Activated T-cell treated with anti-CD3 and anti-CD28 coated beads for 4 hours (primary cell): ENCODE measurements around the gene PLA2G2E.
"Not testable (repeated sequence)": the region's sequence is repeated elsewhere in the genome, so short reads cannot be mapped to it uniquely, and the experiment has no call there.

Experiments used
- DNase-seq: peaks from one replicate; pipeline ENCODE4 v3.0.0-alpha.2; 2020

Gene PLA2G2E

GRCh38 chr1:19880841-19881240, 42.6 kb downstream of the PLA2G2E start:
- not testable (repeated sequence) for DNase-seq

- no peak for DNase-seq
Observed at GRCh38 chr1:19879661-19880060, 43.8 kb downstream of the PLA2G2E start.

GRCh38 chr1:19879227-19879626, 44.2 kb downstream of the PLA2G2E start:
- no peak for DNase-seq

GRCh38 chr1:19878637-19878985, 44.8 kb downstream of the PLA2G2E start:
- no peak for DNase-seq

GRCh38 chr1:19877821-19878636, 45.4 kb downstream of the PLA2G2E start:
- DNase-seq, result no peak

GRCh38 chr1:19877181-19877750, 46.2 kb downstream of the PLA2G2E start:
- DNase-seq, result no peak

GRCh38 chr1:19872190-19872589, 51.2 kb downstream of the PLA2G2E start:
- no peak for DNase-seq
